Neural progenitor cell (in vitro differentiated cells): ENCODE data around the gene B4GALNT3. TPM values are rescaled to one million over a fixed set of nuclear protein-coding genes. Genes with fewer than 3 reads are reported as not detected.
A peak's percentile ranks its signal among the peaks of the same experiment; 100 is the strongest.

Experiments
- DNase-seq: peaks from one replicate; pipeline ENCODE4 v3.0.0-alpha.2; 2016; ENCODE audit warnings: low spot score
- H2AFZ ChIP-seq: fragments of 200-600 bp; sonication (generic); replicated peaks from 2 replicates; pipeline ENCODE4 v1.6.1; 2016; ENCODE audit warnings: antibody characterized with exemption
- H3F3A ChIP-seq: fragments of 200-600 bp; sonication (generic); 2 replicates; pipeline ENCODE4 v1.6.1; 2016; ENCODE audit warnings: antibody characterized with exemption, low read depth
- H3K27ac ChIP-seq: fragments of 200-600 bp; sonication (generic); 2 replicates; pipeline ENCODE4 v1.5.1; 2016; ENCODE audit warnings: mild to moderate bottlenecking
- H3K27me3 ChIP-seq: fragments of 200-600 bp; sonication (generic); 2 replicates; pipeline ENCODE4 v1.6.1; 2016; ENCODE audit warnings: mild to moderate bottlenecking, moderate library complexity
- H3K36me3 ChIP-seq: fragments of 200-600 bp; sonication (generic); 2 replicates; pipeline ENCODE4 v1.5.1; 2016
- H3K4me1 ChIP-seq: fragments of 200-600 bp; sonication (generic); 2 replicates; pipeline ENCODE4 v1.6.1; 2016; ENCODE audit warnings: mixed run types
- H3K4me2 ChIP-seq: fragments of 200-600 bp; sonication (generic); 2 replicates; pipeline ENCODE4 v1.6.1; 2016
- H3K4me3 ChIP-seq: fragments of 200-600 bp; sonication (generic); 2 replicates; pipeline ENCODE4 v1.5.1; 2016
- H3K79me2 ChIP-seq: fragments of 200-600 bp; sonication (generic); 2 replicates; pipeline ENCODE4 v1.6.1; 2016; ENCODE audit warnings: low read depth
- H3K9ac ChIP-seq: fragments of 200-600 bp; sonication (generic); 2 replicates; pipeline ENCODE4 v1.6.1; 2016
- H3K9me3 ChIP-seq: fragments of 200-600 bp; sonication (generic); 2 replicates; pipeline ENCODE4 v1.5.1; 2016; ENCODE audit warnings: low read depth
- H4K20me1 ChIP-seq: fragments of 200-600 bp; sonication (generic); 2 replicates; pipeline ENCODE4 v1.6.1; 2016; ENCODE audit warnings: low read depth
- H3K27ac Mint-ChIP-seq: 3 replicates; pipeline ENCODE4 v1.8.0; 2021; ENCODE audit warnings: mixed read lengths
- H3K27me3 Mint-ChIP-seq: 2 replicates; pipeline ENCODE4 v1.8.0; 2022; ENCODE audit warnings: low read depth, mild to moderate bottlenecking, inconsistent platforms, moderate library complexity, mixed read lengths; ENCODE audit not compliant: insufficient read depth
- H3K36me3 Mint-ChIP-seq: 3 replicates; pipeline ENCODE4 v1.8.0; 2021; ENCODE audit warnings: mixed read lengths
- H3K4me1 Mint-ChIP-seq: 3 replicates; pipeline ENCODE4 v1.8.0; 2021; ENCODE audit warnings: mixed read lengths
- H3K4me3 Mint-ChIP-seq: 3 replicates; pipeline ENCODE4 v1.8.0; 2021; ENCODE audit warnings: mild to moderate bottlenecking, moderate library complexity, mixed read lengths
- H3K9me3 Mint-ChIP-seq: 3 replicates; pipeline ENCODE4 v1.8.0; 2020; ENCODE audit warnings: mixed read lengths
- EZH2 ChIP-seq: fragments of 200-600 bp; sonication (generic); IDR thresholded peaks from 2 replicates; pipeline ENCODE4 v1.6.1; 2017; ENCODE audit warnings: antibody characterized with exemption, mild to moderate bottlenecking, moderate library complexity
- EZH2phosphoT487 ChIP-seq: fragments of 200-600 bp; sonication (generic); IDR thresholded peaks from 2 replicates; pipeline ENCODE4 v1.6.1; 2017; ENCODE audit warnings: antibody characterized with exemption
- total RNA-seq: library from RNA; depleted of rRNA; stranded (reverse); fragments of >200 nt; gene quantifications from 2 replicates; pipeline ENCODE4 v1.2.3, GENCODE V29; 2015; ENCODE audit warnings: low replicate concordance
- TF ChIP-seq, protein P1 (sequence below): fragments of 200-600 bp; sonication (generic); IDR thresholded peaks from 2 replicates; pipeline ENCODE4 v1.5.1; 2017; ENCODE audit warnings: antibody characterized with exemption, mild to moderate bottlenecking

Gene B4GALNT3
- total RNA-seq, 1 donor from 2014 or later: 29.0 TPM

DNA sequence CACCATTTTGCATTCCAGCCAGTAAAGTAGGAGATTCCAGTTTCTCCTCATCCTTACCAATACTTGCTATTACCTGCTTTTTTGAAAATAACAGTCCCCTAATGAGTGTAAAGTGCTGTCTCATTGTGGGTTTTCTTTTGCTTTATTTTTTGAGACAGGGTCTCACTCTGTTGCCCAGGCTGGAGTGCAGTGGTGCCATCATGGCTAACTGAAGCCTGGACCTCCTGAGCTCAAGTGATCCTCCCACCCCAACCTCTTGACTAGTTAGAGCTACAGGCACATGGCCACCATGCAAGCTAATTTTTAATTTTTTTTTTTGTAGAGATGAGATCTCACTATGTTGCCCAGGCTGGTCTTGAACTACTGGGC lies 142.9 kb downstream of the B4GALNT3 start:
- Histone ChIP-seq H3K79me2 (no peaks in the 10 kb centered on the region), H3K4me1 (no peaks in the 10 kb centered on the region), H3K27ac (no peak overlapping the region), H3K27me3 (no peaks in the 10 kb centered on the region), H3F3A (no peaks in the 10 kb centered on the region), H3K4me3 (no peak overlapping the region), H3K36me3 (no peaks in the 10 kb centered on the region), H3K9me3 (no peaks in the 10 kb centered on the region), H3K4me2 (no peak overlapping the region), H2AFZ (no peak overlapping the region), H3K9ac (no peak overlapping the region), H4K20me1 (no peaks in the 10 kb centered on the region)
- Mint-ChIP-seq H3K36me3 (no peaks in the 10 kb centered on the region), H3K4me1 (peaks cover 2% of the 10 kb centered on the region), H3K27me3 (no peaks in the 10 kb centered on the region), H3K9me3 (no peaks in the 10 kb centered on the region), H3K4me3 (no peak overlapping the region), H3K27ac (no peak overlapping the region)
- DNase-seq: no peak
- TF ChIP-seq, protein P1, sequence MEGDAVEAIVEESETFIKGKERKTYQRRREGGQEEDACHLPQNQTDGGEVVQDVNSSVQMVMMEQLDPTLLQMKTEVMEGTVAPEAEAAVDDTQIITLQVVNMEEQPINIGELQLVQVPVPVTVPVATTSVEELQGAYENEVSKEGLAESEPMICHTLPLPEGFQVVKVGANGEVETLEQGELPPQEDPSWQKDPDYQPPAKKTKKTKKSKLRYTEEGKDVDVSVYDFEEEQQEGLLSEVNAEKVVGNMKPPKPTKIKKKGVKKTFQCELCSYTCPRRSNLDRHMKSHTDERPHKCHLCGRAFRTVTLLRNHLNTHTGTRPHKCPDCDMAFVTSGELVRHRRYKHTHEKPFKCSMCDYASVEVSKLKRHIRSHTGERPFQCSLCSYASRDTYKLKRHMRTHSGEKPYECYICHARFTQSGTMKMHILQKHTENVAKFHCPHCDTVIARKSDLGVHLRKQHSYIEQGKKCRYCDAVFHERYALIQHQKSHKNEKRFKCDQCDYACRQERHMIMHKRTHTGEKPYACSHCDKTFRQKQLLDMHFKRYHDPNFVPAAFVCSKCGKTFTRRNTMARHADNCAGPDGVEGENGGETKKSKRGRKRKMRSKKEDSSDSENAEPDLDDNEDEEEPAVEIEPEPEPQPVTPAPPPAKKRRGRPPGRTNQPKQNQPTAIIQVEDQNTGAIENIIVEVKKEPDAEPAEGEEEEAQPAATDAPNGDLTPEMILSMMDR: no peak
- TF ChIP-seq EZH2phosphoT487: no peak
- no peak for TF ChIP-seq EZH2

DNA sequence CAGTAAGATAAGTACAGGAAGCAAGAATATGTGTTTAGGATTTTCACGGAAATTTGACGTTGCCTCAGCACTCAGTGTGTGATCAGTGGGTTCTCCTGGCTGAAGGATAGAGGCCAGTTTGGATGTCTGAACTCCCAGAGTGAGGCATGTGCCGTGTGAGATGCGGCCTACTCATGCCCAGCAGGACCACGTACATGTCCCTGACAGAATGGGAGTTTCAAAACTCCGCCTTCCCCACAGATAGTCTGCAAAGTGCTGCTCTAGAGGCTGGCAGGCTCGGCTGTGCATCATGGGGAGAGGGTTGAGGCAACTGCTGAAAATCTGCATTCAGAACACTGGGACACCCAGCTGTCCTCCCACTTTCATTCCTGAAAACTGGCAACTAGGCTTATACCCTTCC lies 145.2 kb downstream of the B4GALNT3 start:
- Histone ChIP-seq H3K4me2 (no peak overlapping the region), H3K27ac (no peak overlapping the region), H3K4me1 (no peaks in the 10 kb centered on the region), H3K27me3 (no peaks in the 10 kb centered on the region), H3F3A (no peaks in the 10 kb centered on the region), H3K79me2 (no peaks in the 10 kb centered on the region), H3K36me3 (no peaks in the 10 kb centered on the region), H3K4me3 (no peak overlapping the region), H2AFZ (peak overlapping the region; percentile 26), H3K9me3 (no peaks in the 10 kb centered on the region), H4K20me1 (no peaks in the 10 kb centered on the region), H3K9ac (no peak overlapping the region)
- no peak for DNase-seq
- no peak overlapping the region for H3K27ac Mint-ChIP-seq
- no peak overlapping the region for H3K4me3 Mint-ChIP-seq
- H3K27me3 Mint-ChIP-seq: no peaks in the 10 kb centered on the region
- H3K36me3 Mint-ChIP-seq: no peaks in the 10 kb centered on the region
- TF ChIP-seq EZH2phosphoT487: no peak
- no peak for TF ChIP-seq EZH2
- TF ChIP-seq, protein P1: no peak
- no peaks in the 10 kb centered on the region for H3K9me3 Mint-ChIP-seq
- peaks cover under 1% of the 10 kb centered on the region for H3K4me1 Mint-ChIP-seq

DNA sequence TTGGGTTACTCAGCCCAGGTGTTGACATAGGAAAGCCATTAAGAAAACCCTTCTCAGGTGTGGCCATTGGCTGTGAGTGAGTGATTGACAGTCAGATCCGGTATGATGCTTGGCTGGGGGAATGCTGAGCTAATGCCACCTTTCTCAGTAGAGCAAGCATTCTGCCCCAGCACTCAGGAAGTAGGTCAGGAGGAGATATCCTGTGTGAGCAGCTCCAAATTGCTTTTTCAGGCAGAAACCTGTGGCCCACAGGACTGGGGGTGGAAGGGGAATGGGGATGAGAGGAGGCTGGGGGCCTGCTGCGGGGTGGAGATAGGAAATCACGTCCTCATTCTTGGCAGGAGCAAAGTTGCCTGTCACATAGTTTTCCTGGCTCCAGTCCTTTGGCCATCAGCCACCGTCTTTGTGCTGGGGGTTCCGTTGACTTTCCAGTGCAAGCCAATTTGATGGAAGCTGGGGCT lies 147.8 kb downstream of the B4GALNT3 start:
- H3K27ac ChIP-seq: no peak overlapping the region
- H3K27me3 ChIP-seq: no peaks in the 10 kb centered on the region
- Mint-ChIP-seq H3K27ac (no peak overlapping the region), H3K4me3 (no peak overlapping the region), H3K9me3 (no peaks in the 10 kb centered on the region), H3K4me1 (peaks cover 3% of the 10 kb centered on the region), H3K36me3 (no peaks in the 10 kb centered on the region), H3K27me3 (no peaks in the 10 kb centered on the region)
- no peak overlapping the region for H2AFZ ChIP-seq
- no peak overlapping the region for H3K9ac ChIP-seq
- H3K36me3 ChIP-seq: no peaks in the 10 kb centered on the region
- no peaks in the 10 kb centered on the region for H3K79me2 ChIP-seq
- no peak overlapping the region for H3K4me3 ChIP-seq
- H3K4me1 ChIP-seq: no peaks in the 10 kb centered on the region
- no peak for TF ChIP-seq EZH2phosphoT487
- TF ChIP-seq, protein P1: no peak
- TF ChIP-seq EZH2: no peak
- no peaks in the 10 kb centered on the region for H4K20me1 ChIP-seq
- H3K9me3 ChIP-seq: no peaks in the 10 kb centered on the region
- H3K4me2 ChIP-seq: no peak overlapping the region
- no peaks in the 10 kb centered on the region for H3F3A ChIP-seq
- no peak for DNase-seq
